Endothelial cell of umbilical vein (primary cell): Measurements from ENCODE around the gene CHEK2.

Experiments used
- CTCF ChIP-seq, 2 donors: IDR thresholded peaks; 1 replicate in 1 of 2; 2 replicates in 1 of 2; pipeline ENCODE4 v1.5.1; 2011; ENCODE audit warnings: low read length in 2 of 2, mild to moderate bottlenecking in 2 of 2, moderate library complexity in 2 of 2, control low read depth in 1 of 2, inconsistent platforms in 1 of 2, low read depth in 1 of 2; ENCODE audit not compliant: insufficient read depth in 1 of 2; ENCODE audit errors: extremely low read depth in 1 of 2
- EZH2 ChIP-seq: IDR thresholded peaks from 2 replicates; pipeline ENCODE4 v1.6.1; 2012; ENCODE audit warnings: borderline replicate concordance, low read depth, mild to moderate bottlenecking, moderate library complexity, low read length, inconsistent platforms; ENCODE audit not compliant: severe bottlenecking
- MAX ChIP-seq: IDR thresholded peaks from 2 replicates; pipeline ENCODE4 v1.6.1; 2011; ENCODE audit not compliant: insufficient read depth, insufficient read length
- POLR2A ChIP-seq: IDR thresholded peaks from 2 replicates; pipeline ENCODE4 v1.6.1; 2012; ENCODE audit warnings: low read depth, mild to moderate bottlenecking, control low read depth, low read length

GRCh38 chr22:28773461-28773867, 31.8 kb upstream of the CHEK2 start:
- TF ChIP-seq POLR2A (no peak), CTCF (IDR thresholded peaks at IDR 0.05; ENCODE audit: extremely low read depth in 1 of 2, insufficient read depth in 1 of 2, low read depth in 1 of 2, low read length in 2 of 2) (no peak), EZH2 (no peak), MAX (no peak)
